Keratinocyte (primary cell): ENCODE data around the gene FHOD3. TPM values are rescaled to one million over a fixed set of nuclear protein-coding genes. Genes with fewer than 3 reads are reported as not detected.

Experiments
- DNase-seq: peaks from one replicate; pipeline ENCODE4 v3.0.0-alpha.2; 2011; ENCODE audit warnings: low read depth, missing footprints, low spot score
- FAIRE-seq: peaks from 2 replicates; lab custom pipeline; 2011; peaks lifted over from hg19 to GRCh38; lab: Jason Lieb, UNC
- H2AFZ ChIP-seq: 2 replicates; pipeline ENCODE4 v1.6.0; 2012; ENCODE audit warnings: low read length, control low read depth, inconsistent platforms; ENCODE audit not compliant: control insufficient read depth
- H3K27ac ChIP-seq: 2 replicates; pipeline ENCODE4 v1.5.1; 2011; ENCODE audit warnings: low read length; ENCODE audit not compliant: control insufficient read depth, insufficient read depth
- H3K27me3 ChIP-seq: 3 replicates; pipeline ENCODE4 v1.6.0; 2011; ENCODE audit warnings: low read length; ENCODE audit not compliant: control insufficient read depth, insufficient read depth; ENCODE audit errors: extremely low read depth
- H3K36me3 ChIP-seq, 2 experiments: 2 replicates in 1 of 2; 3 replicates in 1 of 2; pipeline ENCODE4 v1.5.1; 2011; ENCODE audit warnings: low read length in 2 of 2, mild to moderate bottlenecking in 1 of 2; ENCODE audit not compliant: control insufficient read depth in 2 of 2, insufficient read depth in 2 of 2; ENCODE audit errors: extremely low read depth in 1 of 2
- H3K4me1 ChIP-seq: 3 replicates; pipeline ENCODE4 v1.5.1; 2011; ENCODE audit warnings: low read length; ENCODE audit not compliant: control insufficient read depth, insufficient read depth; ENCODE audit errors: extremely low read depth
- H3K4me2 ChIP-seq: 3 replicates; pipeline ENCODE4 v1.6.0; 2011; ENCODE audit warnings: low read depth, low read length; ENCODE audit not compliant: control insufficient read depth, insufficient read depth; ENCODE audit errors: extremely low read depth
- H3K4me3 ChIP-seq, 3 experiments: fragments of 200-600 bp in 1 of 3; sonication (generic) in 1 of 3; 2 replicates in 2 of 3; 3 replicates in 1 of 3; pipeline ENCODE4 v1.5.1; 2011 to 2016; ENCODE audit warnings: low read length in 3 of 3, mild to moderate bottlenecking in 3 of 3, control low read depth in 2 of 3, inconsistent platforms in 1 of 3, low read depth in 1 of 3, mixed read lengths in 1 of 3, mixed run types in 1 of 3, moderate library complexity in 1 of 3; ENCODE audit not compliant: control insufficient read depth in 2 of 3, insufficient read depth in 2 of 3; ENCODE audit errors: extremely low read depth in 1 of 3
- H3K79me2 ChIP-seq: 2 replicates; pipeline ENCODE4 v1.6.0; 2012; ENCODE audit warnings: low read length; ENCODE audit not compliant: control insufficient read depth, insufficient read depth
- H3K9ac ChIP-seq: 3 replicates; pipeline ENCODE4 v1.6.0; 2011; ENCODE audit warnings: low read length; ENCODE audit not compliant: control insufficient read depth, insufficient read depth; ENCODE audit errors: extremely low read depth
- H3K9me1 ChIP-seq: 3 replicates; pipeline ENCODE4 v1.6.0; 2011; ENCODE audit warnings: low read length; ENCODE audit not compliant: control insufficient read depth, insufficient read depth; ENCODE audit errors: extremely low read depth
- H3K9me3 ChIP-seq: 2 replicates; pipeline ENCODE4 v1.5.1; 2012; ENCODE audit warnings: low read depth, low read length; ENCODE audit not compliant: control insufficient read depth
- H4K20me1 ChIP-seq: 3 replicates; pipeline ENCODE4 v1.6.0; 2011; ENCODE audit warnings: low read length; ENCODE audit not compliant: control insufficient read depth, insufficient read depth; ENCODE audit errors: extremely low read depth
- CTCF ChIP-seq, 3 experiments: IDR thresholded peaks in 1 of 3; conservative IDR thresholded peaks in 1 of 3; optimal IDR thresholded peaks in 1 of 3; 2 replicates in 2 of 3; 3 replicates in 1 of 3; pipeline versions ENCODE3 to v1.5.1; 2011; ENCODE audit warnings: low read length in 3 of 3, mild to moderate bottlenecking in 3 of 3, moderate library complexity in 2 of 3, control low read depth in 1 of 3, inconsistent platforms in 1 of 3; ENCODE audit not compliant: insufficient read depth in 2 of 3; ENCODE audit errors: extremely low read depth in 1 of 3
- EZH2 ChIP-seq: IDR thresholded peaks from one replicate; pipeline ENCODE4 v1.6.1; 2012; ENCODE audit warnings: inconsistent platforms, mild to moderate bottlenecking, low read length, moderate library complexity
- dilution Hi-C: fragments of 300-500 bp; cut with MboI; formaldehyde crosslinking; loops from one replicate; pipeline ENCODE4 v1.7.0; 2020; ENCODE audit warnings: low sequenced_read_pairs; ENCODE audit not compliant: extremely low pct_ligation_motif_present
- polyA plus RNA-seq, 5 experiments: library from polyadenylated mRNA; depleted of rRNA in 3 of 5; stranded (reverse) in 3 of 5; stranded (forward) in 1 of 5; unstranded in 1 of 5; fragments of >200 nt; gene quantifications; 1 replicate in 1 of 5; 2 replicates in 3 of 5; 3 replicates in 1 of 5; pipeline versions ENCODE4 v1.2.1 to v1.2.3, GENCODE V29; 2011 to 2012; ENCODE audit warnings: missing spikeins in 2 of 5, low read depth in 1 of 5, low replicate concordance in 1 of 5

The FHOD3 gene
- polyA plus RNA-seq, 1 donor (not counting 4 experiments of a cell fraction or from before 2014, with no cell fraction given), result 7.7 TPM

- Histone ChIP-seq H3K4me2 (no peak overlapping the region), H3K9me1 (no peaks in the 10 kb centered on the region), H3K79me2 (peaks cover 5% of the 10 kb centered on the region), H3K4me3 (no peak overlapping the region), H3K9me3 (no peaks in the 10 kb centered on the region), H3K36me3 (no peaks in the 10 kb centered on the region), H2AFZ (no peak overlapping the region), H3K9ac (no peak overlapping the region), H4K20me1 (no peaks in the 10 kb centered on the region), H3K27ac (no peak overlapping the region), H3K27me3 (no peaks in the 10 kb centered on the region), H3K4me1 (peaks cover 4% of the 10 kb centered on the region)
- TF ChIP-seq EZH2, result no peak
- no peak for TF ChIP-seq CTCF (optimal IDR thresholded peaks at IDR 0.05 in 1 of 3, IDR thresholded peaks at IDR 0.05 in 1 of 3, conservative IDR thresholded peaks at IDR 0.05 in 1 of 3; ENCODE audit: extremely low read depth in 1 of 3, insufficient read depth in 2 of 3, low read length in 3 of 3)
- dilution Hi-C loops, result no loop called here
- DNase-seq (no peak), FAIRE-seq (no peak)
These were observed 29.3 kb downstream of the FHOD3 start for GRCh38 chr18:36326771-36327170.

DNA sequence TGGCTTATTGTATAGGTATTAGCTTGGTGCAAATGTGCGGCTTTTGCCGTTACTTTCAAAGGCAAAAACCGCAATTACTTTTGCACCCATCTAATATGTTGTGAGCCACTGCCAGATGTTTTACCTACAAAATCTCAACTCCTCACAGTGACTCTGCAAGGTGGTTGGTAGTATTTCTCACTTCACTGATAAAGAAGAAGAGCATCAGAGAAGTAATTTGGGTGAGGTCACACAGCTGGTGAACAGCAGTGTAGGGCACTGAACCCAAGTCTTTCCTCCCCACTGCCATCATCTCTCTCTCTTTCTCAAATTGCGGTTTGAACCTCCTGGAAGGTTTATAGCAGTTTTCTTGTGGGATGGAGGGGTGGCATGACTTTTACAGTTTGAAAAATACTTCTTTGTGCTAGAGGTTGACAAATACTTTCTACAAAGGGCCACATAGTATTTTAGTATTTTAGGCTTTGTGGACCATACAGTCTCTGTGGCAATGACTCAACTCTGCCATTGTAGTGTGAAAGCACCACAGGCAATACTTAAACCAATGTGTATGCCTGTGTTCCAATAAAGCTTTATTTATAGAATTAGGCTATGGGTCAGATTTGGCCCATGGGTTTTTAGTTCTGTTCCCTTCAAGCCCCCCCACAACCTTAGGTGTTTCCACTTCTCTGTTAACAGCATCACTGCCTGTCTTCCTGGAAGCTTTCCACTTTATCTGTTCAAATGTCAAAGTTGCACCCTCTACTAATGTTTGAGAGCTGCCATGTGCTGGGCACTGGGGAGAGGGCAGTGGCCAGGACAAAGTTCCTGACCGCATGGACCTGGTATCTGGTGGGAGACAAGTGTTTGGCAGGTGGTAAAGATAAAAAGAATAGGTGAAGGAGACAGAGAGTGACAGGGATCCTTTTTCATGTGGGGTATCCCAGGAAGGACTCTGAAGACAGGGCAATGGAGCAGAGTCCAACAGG lies 30.1 kb downstream of the FHOD3 start:
- no peaks in the 10 kb centered on the region for H3K36me3 ChIP-seq
- H3K4me1 ChIP-seq, result no peaks in the 10 kb centered on the region
- no peak for TF ChIP-seq EZH2
- no peak for TF ChIP-seq CTCF (optimal IDR thresholded peaks at IDR 0.05 in 1 of 3, IDR thresholded peaks at IDR 0.05 in 1 of 3, conservative IDR thresholded peaks at IDR 0.05 in 1 of 3; ENCODE audit: extremely low read depth in 1 of 3, insufficient read depth in 2 of 3, low read length in 3 of 3)
- H3K9me1 ChIP-seq, result no peaks in the 10 kb centered on the region
- no peak overlapping the region for H3K9ac ChIP-seq
- H3K79me2 ChIP-seq, result peaks cover 2% of the 10 kb centered on the region
- H3K27me3 ChIP-seq, result no peaks in the 10 kb centered on the region
- DNase-seq (no peak), FAIRE-seq (no peak)
- no peak overlapping the region for H2AFZ ChIP-seq
- H4K20me1 ChIP-seq, result no peaks in the 10 kb centered on the region
- H3K4me3 ChIP-seq, result no peak overlapping the region
- H3K9me3 ChIP-seq, result no peaks in the 10 kb centered on the region
- H3K27ac ChIP-seq, result no peak overlapping the region
- H3K4me2 ChIP-seq, result no peak overlapping the region
- dilution Hi-C loops, result no loop called here
